Mononuclear cell (primary cell): ENCODE results near the gene ABCC6. TPM values are rescaled to one million over a fixed set of nuclear protein-coding genes. Genes with fewer than 3 reads are reported as not detected.
"Not testable (repeated sequence)": the region's sequence is repeated elsewhere in the genome, so short reads cannot be mapped to it uniquely, and the experiment has no call there.

Experiments
- H3K27me3 ChIP-seq: 2 replicates; pipeline ENCODE4 v1.6.0; 2011; ENCODE audit warnings: low read length, control low read depth; ENCODE audit not compliant: insufficient read depth
- H3K4me1 ChIP-seq: 2 replicates; pipeline ENCODE4 v1.5.1; 2011; ENCODE audit warnings: mild to moderate bottlenecking, low read length, control low read depth; ENCODE audit not compliant: insufficient read depth
- H3K4me3 ChIP-seq: 2 replicates; pipeline ENCODE4 v1.5.1; 2011; ENCODE audit warnings: mild to moderate bottlenecking, low read length, moderate library complexity
- H3K9me3 ChIP-seq: 2 replicates; pipeline ENCODE4 v1.5.1; 2011; ENCODE audit warnings: low read depth, mild to moderate bottlenecking, control low read depth, low read length
- total RNA-seq: library from RNA; depleted of rRNA; stranded (reverse); fragments of >200 nt; gene quantifications from one replicate; pipeline ENCODE4 v1.2.3, GENCODE V29; 2012

Gene ABCC6
- total RNA-seq, 1 donor, result 0.63 TPM

DNA sequence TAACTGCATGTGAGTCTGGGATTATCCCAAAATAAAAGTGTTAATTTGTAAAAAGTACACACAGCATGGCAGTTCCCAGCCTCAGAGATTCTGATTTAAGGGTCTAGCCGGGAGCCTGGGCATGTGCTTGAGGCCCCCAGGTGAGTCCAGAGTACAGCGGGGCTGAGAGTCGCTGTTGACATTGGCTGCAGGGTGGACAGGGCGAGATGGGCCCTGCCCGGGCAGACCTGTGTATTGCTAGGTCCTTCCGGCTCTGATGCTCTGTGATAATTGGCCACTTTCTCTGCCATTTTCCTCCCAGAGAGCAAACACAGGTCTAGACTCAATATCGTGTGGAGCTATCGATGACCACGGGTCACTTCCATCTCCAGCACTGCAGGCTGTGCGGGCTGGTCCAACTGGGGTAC, 73.6 kb downstream of the ABCC6 start:
- no peaks in the 10 kb centered on the region for H3K9me3 ChIP-seq
- no peaks in the 10 kb centered on the region for H3K27me3 ChIP-seq
- H3K4me3 ChIP-seq, result no peak overlapping the region
- H3K4me1 ChIP-seq, result no peaks in the 10 kb centered on the region

GRCh38 chr16:16148755-16149154, 74.5 kb downstream of the ABCC6 start:
- Histone ChIP-seq H3K4me3 (no peak overlapping the region), H3K9me3 (no peaks in the 10 kb centered on the region), H3K27me3 (no peaks in the 10 kb centered on the region), H3K4me1 (no peaks in the 10 kb centered on the region)

DNA sequence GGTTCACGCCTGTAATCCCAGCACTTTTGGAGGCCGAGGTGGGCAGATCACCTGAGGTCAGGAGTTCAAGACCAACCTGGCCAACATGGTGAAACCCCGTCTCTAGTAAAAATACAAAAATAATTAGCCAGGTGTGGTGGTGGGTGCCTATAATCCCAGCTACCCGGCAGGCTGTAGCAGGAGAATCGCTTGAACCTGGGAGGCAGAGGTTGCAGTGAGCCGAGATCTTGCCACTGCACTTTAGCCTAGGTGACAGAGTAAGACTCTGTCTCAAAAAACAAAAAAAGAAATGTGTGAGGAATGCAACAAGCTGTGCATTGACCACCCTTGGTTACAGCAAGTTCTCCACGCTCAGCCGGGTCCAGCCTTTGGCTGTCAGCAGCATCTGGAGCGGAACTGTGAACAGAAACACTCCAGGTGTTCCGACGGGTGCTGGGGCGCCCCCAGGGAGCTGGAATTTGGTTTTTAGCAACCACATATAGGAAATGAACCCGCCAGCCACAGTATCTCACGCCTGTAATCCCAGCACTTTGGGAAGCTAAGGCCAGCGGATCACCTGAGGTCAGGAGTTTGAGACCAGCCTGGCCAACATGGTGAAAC, 75.2 kb downstream of the ABCC6 start:
- not testable (repeated sequence) for H3K9me3 ChIP-seq, H3K4me3 ChIP-seq, H3K4me1 ChIP-seq, H3K27me3 ChIP-seq

GRCh38 chr16:16147316-16147999, 75.8 kb downstream of the ABCC6 start:
- Histone ChIP-seq H3K9me3 (no peaks in the 10 kb centered on the region), H3K27me3 (no peaks in the 10 kb centered on the region), H3K4me3 (no peak overlapping the region), H3K4me1 (no peaks in the 10 kb centered on the region)

- no peaks in the 10 kb centered on the region for H3K4me1 ChIP-seq
- H3K27me3 ChIP-seq, result no peaks in the 10 kb centered on the region
- H3K9me3 ChIP-seq, result no peaks in the 10 kb centered on the region
- H3K4me3 ChIP-seq, result no peak overlapping the region
Measured at GRCh38 chr16:16146380-16147315, 76.6 kb downstream of the ABCC6 start.

GRCh38 chr16:16145286-16145685, 78.0 kb downstream of the ABCC6 start:
- Histone ChIP-seq H3K27me3 (no peaks in the 10 kb centered on the region), H3K9me3 (no peaks in the 10 kb centered on the region), H3K4me3 (no peak overlapping the region), H3K4me1 (no peaks in the 10 kb centered on the region)

GRCh38 chr16:16144416-16144815, 78.9 kb downstream of the ABCC6 start:
- H3K9me3 ChIP-seq, result no peaks in the 10 kb centered on the region
- no peaks in the 10 kb centered on the region for H3K4me1 ChIP-seq
- no peaks in the 10 kb centered on the region for H3K27me3 ChIP-seq
- no peak overlapping the region for H3K4me3 ChIP-seq

DNA sequence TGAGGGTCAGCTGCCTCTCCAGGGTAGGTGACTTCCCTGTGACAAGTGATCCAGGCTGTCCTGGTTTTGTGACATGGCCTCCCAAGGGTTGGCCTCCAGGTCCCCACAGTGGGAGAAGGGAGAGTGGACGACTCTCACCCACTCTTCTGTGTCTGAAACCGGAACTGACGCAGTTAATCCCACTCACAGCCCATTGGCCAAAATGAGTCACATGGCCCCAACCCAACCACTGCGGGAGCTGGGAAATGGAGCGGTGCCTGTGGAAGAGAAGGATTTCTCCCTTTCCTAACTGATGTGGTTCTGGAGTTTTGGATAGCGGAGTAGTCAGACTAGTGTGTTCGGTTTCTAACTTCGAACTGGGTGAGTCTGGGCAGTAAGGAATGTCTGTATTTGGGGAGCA, 79.4 kb downstream of the ABCC6 start:
- Histone ChIP-seq H3K4me3 (no peak overlapping the region), H3K9me3 (no peaks in the 10 kb centered on the region), H3K27me3 (no peaks in the 10 kb centered on the region), H3K4me1 (no peaks in the 10 kb centered on the region)

GRCh38 chr16:16143038-16143763, 80.1 kb downstream of the ABCC6 start:
- Histone ChIP-seq H3K9me3 (no peaks in the 10 kb centered on the region), H3K4me3 (no peak overlapping the region), H3K27me3 (no peaks in the 10 kb centered on the region), H3K4me1 (no peaks in the 10 kb centered on the region)

DNA sequence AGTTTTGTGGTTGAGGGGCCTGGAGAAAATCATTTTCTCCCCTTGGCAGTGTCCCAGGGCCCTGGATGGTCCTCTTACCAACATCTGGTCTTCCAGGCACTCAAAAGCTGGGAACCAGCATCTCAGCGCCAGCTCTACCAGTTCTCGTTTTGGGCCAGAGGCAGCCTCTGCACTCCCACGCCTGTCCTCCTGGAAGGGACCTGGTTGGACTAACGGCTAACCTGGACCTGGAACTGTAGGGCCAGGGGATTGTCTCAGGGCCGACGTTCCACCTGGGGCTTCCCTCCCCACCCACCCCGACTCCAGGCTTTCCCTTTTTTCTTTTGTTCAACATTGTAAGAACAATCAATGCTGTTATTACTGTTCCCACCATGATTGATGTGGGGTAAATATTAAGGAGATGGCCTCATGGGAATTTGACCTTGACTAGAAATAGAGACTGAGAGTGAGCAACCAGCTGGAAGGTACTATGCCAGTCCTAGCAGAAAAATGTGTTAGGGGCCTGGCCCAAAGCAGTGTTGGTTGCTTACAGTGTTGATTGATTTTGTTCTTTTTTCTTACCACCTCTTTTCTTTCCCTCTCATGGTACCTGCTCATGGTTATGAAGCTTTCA, 81.4 kb downstream of the ABCC6 start:
- Histone ChIP-seq H3K4me1 (no peaks in the 10 kb centered on the region), H3K4me3 (no peak overlapping the region), H3K27me3 (no peaks in the 10 kb centered on the region), H3K9me3 (no peaks in the 10 kb centered on the region)

GRCh38 chr16:16141141-16141540, 82.2 kb downstream of the ABCC6 start:
- H3K9me3 ChIP-seq, result no peaks in the 10 kb centered on the region
- H3K4me3 ChIP-seq, result no peak overlapping the region
- no peaks in the 10 kb centered on the region for H3K27me3 ChIP-seq
- no peaks in the 10 kb centered on the region for H3K4me1 ChIP-seq

DNA sequence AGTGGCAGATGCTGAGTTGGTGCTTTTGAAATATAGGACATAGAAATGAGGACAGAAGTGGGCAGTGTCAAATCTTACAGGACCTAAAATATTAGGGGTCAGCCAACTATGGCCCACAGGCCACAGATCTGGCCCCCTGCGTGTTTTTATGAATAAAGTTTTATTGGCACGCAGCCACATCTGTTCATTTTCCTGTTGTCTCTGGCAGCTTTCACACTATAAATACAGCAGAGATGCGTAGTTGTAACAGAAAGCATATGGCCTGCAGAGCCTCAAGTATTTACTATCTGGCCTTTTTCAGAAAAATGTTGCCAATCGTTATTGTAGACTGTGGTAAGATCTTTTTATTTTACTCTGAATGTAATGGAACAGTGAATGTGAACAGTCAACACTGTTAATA, 82.8 kb downstream of the ABCC6 start:
- no peak overlapping the region for H3K4me3 ChIP-seq
- no peaks in the 10 kb centered on the region for H3K9me3 ChIP-seq
- H3K27me3 ChIP-seq, result no peaks in the 10 kb centered on the region
- H3K4me1 ChIP-seq, result no peaks in the 10 kb centered on the region

DNA sequence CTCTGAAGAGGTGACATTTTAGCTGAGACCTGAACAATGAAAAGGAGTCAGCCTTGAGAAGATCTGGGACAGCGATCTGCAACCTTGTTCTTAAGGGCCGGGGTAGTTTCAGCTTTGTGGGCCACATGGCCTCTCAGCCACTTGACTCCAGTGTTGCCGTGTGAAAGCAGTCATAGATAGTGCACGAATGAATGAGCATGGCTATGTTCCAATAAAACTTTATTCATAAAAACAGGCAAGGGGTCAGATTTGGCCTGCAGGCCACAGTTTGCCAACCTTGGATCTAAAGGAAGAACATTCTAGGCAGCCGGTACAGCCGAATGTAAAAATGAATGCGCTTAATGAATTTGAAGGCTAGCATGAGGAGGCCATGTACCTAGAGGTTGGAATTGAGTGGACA, 83.5 kb downstream of the ABCC6 start:
- Histone ChIP-seq H3K4me3 (no peak overlapping the region), H3K27me3 (no peaks in the 10 kb centered on the region), H3K9me3 (no peaks in the 10 kb centered on the region), H3K4me1 (no peaks in the 10 kb centered on the region)

DNA sequence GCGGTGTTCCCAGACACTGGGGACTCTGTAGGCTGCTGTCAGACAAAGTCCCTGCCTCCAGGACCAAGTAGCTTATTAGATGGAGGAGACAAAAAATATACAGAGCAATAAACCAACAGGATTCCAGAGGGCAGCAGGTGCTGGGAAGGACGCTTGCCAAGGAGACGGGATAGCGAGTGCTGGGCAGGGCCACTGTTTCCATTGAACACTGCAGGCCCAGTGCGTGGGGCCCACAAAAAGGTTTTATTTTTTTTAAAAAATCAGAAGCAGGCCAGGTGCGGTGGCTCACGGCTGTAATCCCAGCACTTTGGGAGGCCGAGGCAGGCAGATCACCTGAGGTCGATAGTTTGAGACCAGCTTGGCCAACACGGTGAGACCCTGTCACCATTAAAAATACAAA, 84.2 kb downstream of the ABCC6 start:
- Histone ChIP-seq H3K9me3 (no peaks in the 10 kb centered on the region), H3K27me3 (no peaks in the 10 kb centered on the region), H3K4me3 (no peak overlapping the region), H3K4me1 (no peaks in the 10 kb centered on the region)
